Ectodermal cell (in vitro differentiated cells): ENCODE results near the gene STPG2.
"Not testable (repeated sequence)": the region's sequence is repeated elsewhere in the genome, so short reads cannot be mapped to it uniquely, and the experiment has no call there.

Experiments
- H3K27ac ChIP-seq: 2 replicates; pipeline ENCODE4 v1.7.0; 2013; ENCODE audit warnings: mild to moderate bottlenecking, low read depth, low read length; ENCODE audit not compliant: insufficient read depth, poor library complexity, severe bottlenecking
- H3K27me3 ChIP-seq: 2 replicates; pipeline ENCODE4 v1.7.0; 2013; ENCODE audit warnings: mild to moderate bottlenecking, low read length; ENCODE audit not compliant: insufficient read depth, control insufficient read depth, poor library complexity, severe bottlenecking
- H3K36me3 ChIP-seq: one replicate; pipeline ENCODE4 v1.7.0; 2013; ENCODE audit warnings: low read length; ENCODE audit not compliant: control insufficient read depth, insufficient read depth
- H3K4me1 ChIP-seq: one replicate; pipeline ENCODE4 v1.7.0; 2013; ENCODE audit warnings: low read length; ENCODE audit not compliant: control insufficient read depth, insufficient read depth
- H3K4me3 ChIP-seq: 2 replicates; pipeline ENCODE4 v1.7.0; 2013; ENCODE audit warnings: low read depth, low read length, control low read depth; ENCODE audit not compliant: insufficient read depth
- H3K9me3 ChIP-seq: 2 replicates; pipeline ENCODE4 v1.7.0; 2013; ENCODE audit warnings: mild to moderate bottlenecking, low read length, moderate library complexity; ENCODE audit not compliant: control insufficient read depth
- WGBS, 2 experiments: methylation state at CpG; one replicate each; pipeline ENCODE4 v1.1.7; 2013; ENCODE audit warnings: missing lambda C conversion rate in 2 of 2; 5-methylcytosine and 5-hydroxymethylcytosine counted together

The STPG2 gene

DNA sequence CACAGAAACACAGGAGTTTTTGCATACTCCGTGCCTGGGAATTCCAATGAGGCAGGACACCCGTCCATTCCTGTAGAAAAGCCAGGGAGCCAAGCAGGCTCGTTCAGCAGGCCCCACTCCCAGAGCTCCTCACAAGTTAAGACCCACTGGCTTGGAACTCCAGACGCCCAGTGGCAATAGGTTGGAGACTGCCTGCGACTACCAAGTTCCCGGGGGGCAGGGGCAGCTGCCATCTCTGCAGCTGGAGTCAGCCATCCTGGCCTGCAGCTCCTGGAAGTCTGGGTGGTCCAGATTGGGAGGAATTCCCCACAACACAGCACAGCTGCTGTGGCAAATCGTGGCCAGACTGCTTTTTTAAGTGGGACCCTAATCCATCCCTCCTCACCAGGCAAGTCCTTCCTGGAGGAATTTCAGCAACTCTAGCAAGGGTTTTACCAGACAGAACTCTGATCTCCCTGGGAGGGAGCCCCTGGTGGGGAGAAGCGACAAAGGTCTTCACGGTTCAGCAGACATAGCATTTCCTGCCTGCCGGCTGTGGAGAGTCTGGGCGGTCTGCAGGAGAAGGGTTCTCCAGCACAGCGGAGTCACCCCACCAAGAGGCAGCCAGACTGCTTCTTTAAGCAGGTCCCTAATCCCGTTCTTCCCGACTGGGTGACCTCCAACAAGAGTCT is 231.9 kb downstream of the STPG2 start:
- H3K27ac ChIP-seq = no peak overlapping the region
- H3K4me1 ChIP-seq = peaks cover 2% of the 10 kb centered on the region
- H3K27me3 ChIP-seq = no peaks in the 10 kb centered on the region
- H3K36me3 ChIP-seq = no peaks in the 10 kb centered on the region
- no peak overlapping the region for H3K4me3 ChIP-seq
- WGBS, 2 experiments = 73 to 82% methylated on average over 14 of the region's 14 CpGs
- no peaks in the 10 kb centered on the region for H3K9me3 ChIP-seq

DNA sequence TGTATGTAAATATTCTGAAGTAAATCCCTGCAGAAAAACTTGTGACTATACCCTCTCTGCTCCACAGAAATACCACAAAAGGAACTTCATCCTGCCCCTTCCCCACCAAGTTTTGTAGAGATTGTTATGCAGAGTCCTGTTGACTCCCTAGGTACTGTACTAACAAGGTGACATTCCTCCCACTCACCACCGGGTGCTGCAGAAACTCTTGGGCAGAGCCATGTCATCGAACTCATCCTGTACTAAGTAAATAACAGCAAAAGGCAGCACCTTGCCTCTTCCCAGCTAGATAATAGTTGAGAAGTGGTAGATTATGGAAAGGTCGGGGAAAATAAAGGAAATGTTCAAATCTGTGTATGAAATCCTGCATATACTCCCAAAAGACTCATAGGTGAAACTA is 233.3 kb downstream of the STPG2 start:
- H3K27me3 ChIP-seq = no peaks in the 10 kb centered on the region
- no peaks in the 10 kb centered on the region for H3K36me3 ChIP-seq
- 33 to 55% methylated on average over 1 to 3 of the region's 3 CpGs for WGBS, 2 experiments

DNA sequence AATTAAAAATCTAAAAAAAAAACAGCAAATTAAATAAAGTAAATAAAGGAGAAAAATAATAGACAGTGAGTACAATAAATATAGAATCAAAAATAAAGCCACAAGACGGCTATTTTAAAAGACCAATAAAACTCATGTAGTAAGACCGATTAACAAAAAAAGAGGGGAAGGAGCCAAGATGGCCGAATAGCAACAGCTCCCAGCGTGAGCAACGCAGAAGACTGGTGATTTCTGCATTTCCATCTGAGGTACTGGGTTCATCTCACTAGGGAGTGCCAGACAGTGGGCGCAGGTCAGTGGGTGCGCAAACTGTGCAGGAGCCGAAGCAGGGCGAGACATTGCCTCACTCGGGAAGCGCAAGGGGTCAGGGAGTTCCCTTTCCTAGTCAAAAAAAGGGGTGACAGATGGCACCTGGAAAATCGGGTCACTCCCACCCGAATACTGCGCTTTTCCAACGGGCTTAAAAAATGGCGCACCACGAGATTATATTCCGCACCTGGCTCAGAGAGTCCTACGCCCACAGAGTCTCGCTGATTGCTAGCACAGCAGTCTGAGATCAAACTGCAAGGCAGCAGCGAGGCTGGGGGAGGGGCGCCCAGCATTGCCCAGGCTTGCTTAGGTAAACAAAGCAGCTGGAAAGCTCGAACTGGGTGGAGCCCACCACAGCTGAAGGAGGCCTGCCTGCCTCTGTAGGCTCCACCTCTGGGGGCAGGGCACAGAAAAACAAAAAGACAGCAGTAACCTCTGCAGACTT is 239.7 kb downstream of the STPG2 start:
- not testable (repeated sequence) for H3K27me3 ChIP-seq, H3K4me1 ChIP-seq, H3K36me3 ChIP-seq, H3K9me3 ChIP-seq, H3K27ac ChIP-seq, H3K4me3 ChIP-seq
- 71 to 76% methylated on average over 20 of the region's 23 CpGs for WGBS, 2 experiments

More for the DNA sequence above, 233.3 kb downstream of the STPG2 start:
- H3K4me1 ChIP-seq = peaks cover 2% of the 10 kb centered on the region
- no peak overlapping the region for H3K27ac ChIP-seq
- no peak overlapping the region for H3K4me3 ChIP-seq
- H3K9me3 ChIP-seq = no peaks in the 10 kb centered on the region

DNA sequence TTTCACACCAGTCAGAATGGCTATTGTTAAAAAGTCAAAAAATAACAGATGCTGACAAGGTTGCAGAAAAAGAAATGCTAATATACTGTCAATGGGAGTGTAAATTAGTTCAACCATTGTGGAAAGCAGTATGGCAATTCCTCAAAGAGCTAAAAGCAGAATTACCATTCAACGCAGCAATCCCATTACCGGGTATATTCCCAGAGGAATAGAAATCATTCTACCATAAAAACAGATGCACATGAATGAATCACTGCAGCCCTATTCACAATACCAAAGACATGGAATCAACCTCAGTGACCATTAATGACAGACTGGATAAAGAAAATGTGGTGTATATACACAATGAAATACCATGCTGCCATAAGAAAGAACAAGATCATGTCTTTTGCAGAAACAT is 243.0 kb downstream of the STPG2 start:
- no peak overlapping the region for H3K27ac ChIP-seq
- H3K27me3 ChIP-seq = no peaks in the 10 kb centered on the region
- H3K4me1 ChIP-seq = no peaks in the 10 kb centered on the region
- H3K4me3 ChIP-seq = no peak overlapping the region
- no peaks in the 10 kb centered on the region for H3K9me3 ChIP-seq
- WGBS, 2 experiments = 36 to 38% methylated on average over 2 of the region's 2 CpGs
- H3K36me3 ChIP-seq = no peaks in the 10 kb centered on the region

DNA sequence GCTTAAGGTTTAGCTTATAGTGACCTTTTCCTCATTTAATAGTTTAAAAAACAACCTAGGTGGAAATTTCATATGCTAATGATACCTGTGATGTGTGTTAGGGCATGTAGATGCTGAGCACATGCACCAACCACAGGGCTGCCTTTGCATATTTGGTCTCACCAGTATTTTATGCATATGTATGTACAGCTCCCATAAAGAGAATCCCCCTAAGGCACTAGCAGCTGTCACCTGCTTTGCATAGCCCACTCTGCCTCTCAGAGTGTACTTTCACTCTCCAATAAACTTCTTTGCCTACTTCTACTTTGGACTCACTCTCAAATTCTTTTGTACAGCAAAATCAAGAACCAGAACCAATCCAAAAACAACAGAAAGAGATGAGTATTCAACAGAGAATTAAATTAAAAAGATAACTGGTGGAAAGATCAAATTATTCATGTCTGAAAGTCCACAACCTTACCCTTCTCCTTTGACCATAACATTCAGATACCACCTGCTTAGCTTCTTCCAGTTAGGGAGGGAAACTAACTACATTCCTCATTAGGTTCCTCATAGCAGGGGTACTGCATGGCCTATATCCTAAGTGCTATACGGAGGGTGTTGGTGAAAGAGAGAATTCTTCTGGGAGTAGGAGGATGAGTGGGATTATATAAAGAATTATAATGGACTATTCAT is 250.5 kb downstream of the STPG2 start:
- no peaks in the 10 kb centered on the region for H3K4me1 ChIP-seq
- no peaks in the 10 kb centered on the region for H3K36me3 ChIP-seq
- WGBS, 2 experiments = 71% methylated on average over 1 of the region's 1 CpG; no CpG with 5 or more reads in 1 of the 2 experiments
- H3K9me3 ChIP-seq = no peaks in the 10 kb centered on the region
- no peak overlapping the region for H3K4me3 ChIP-seq
- no peaks in the 10 kb centered on the region for H3K27me3 ChIP-seq
- H3K27ac ChIP-seq = no peak overlapping the region

DNA sequence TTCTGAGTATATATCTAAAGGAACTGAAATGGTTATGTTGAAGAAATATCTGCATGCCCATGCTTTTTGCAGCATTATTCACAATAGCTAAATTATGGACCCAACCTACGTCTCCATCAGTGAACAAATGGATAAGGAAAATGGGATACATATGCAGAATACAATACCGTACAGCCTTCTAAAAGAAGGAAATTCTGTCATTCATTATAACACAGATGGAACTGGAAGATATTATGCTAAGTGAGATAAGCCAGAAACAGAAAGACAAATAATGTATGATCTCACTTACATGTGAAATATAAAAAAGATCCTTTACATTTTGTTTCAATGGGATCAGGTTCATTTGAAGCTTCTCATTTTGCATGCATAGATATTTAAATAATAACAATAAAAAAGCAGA is 263.3 kb downstream of the STPG2 start:
- H3K27ac ChIP-seq = no peak overlapping the region
- no peaks in the 10 kb centered on the region for H3K9me3 ChIP-seq
- no peaks in the 10 kb centered on the region for H3K36me3 ChIP-seq
- H3K4me3 ChIP-seq = no peak overlapping the region
- H3K4me1 ChIP-seq = no peaks in the 10 kb centered on the region
- H3K27me3 ChIP-seq = no peaks in the 10 kb centered on the region
- 100% methylated on average over 2 of the region's 2 CpGs; no CpG with 5 or more reads in 1 of the 2 experiments for WGBS, 2 experiments

DNA sequence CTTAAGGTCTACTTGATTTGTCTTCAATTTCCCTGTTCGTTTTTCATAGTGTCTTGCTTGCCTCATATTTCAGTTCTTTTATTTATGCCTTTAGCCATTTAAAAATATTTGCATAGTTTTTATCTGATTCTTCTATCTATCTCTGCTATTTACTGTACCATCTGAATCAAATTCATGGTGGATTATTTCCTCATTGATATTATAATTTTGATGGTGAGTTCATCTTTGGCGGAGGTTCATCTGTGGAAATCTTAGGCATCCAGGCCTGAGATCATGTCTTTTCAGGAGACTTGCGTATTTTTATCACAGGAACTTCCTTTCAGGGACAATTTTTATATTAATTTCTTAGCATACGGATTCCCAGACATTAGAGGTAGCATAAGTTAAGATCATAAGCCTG is 275.2 kb downstream of the STPG2 start:
- H3K4me3 ChIP-seq = no peak overlapping the region
- no peaks in the 10 kb centered on the region for H3K4me1 ChIP-seq
- no peaks in the 10 kb centered on the region for H3K27me3 ChIP-seq
- no peaks in the 10 kb centered on the region for H3K9me3 ChIP-seq
- H3K36me3 ChIP-seq = no peaks in the 10 kb centered on the region
- 65 to 73% methylated on average over 4 of the region's 4 CpGs for WGBS, 2 experiments
- H3K27ac ChIP-seq = no peak overlapping the region

DNA sequence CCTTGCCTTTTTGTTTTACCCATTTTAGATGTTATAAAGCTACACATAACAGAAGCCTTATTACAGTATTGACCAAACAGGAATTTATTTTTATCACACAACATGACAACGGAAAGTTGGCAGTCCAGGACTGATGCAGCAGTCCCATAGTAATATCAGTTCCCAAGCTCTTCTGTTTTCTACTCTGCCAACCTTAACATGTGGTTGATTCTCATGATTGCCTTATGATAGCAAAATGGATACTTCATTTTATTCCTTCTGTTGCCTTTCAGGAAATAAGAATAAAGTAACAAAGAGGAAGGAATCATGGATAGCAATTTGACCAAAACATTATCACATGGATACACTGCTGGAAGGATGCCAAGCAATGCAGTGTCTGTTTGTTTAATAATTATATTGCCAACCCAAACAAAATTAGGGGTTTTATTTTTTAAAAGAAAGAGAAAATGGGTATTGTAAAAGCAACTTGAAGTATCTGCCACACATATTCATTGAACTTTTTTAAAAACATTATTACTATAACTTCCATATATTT is 275.7 kb downstream of the STPG2 start:
- no peaks in the 10 kb centered on the region for H3K9me3 ChIP-seq
- 92 to 100% methylated on average over 1 of the region's 1 CpG for WGBS, 2 experiments
- no peak overlapping the region for H3K27ac ChIP-seq
- H3K4me3 ChIP-seq = no peak overlapping the region
- no peaks in the 10 kb centered on the region for H3K36me3 ChIP-seq
- no peaks in the 10 kb centered on the region for H3K4me1 ChIP-seq
- no peaks in the 10 kb centered on the region for H3K27me3 ChIP-seq

DNA sequence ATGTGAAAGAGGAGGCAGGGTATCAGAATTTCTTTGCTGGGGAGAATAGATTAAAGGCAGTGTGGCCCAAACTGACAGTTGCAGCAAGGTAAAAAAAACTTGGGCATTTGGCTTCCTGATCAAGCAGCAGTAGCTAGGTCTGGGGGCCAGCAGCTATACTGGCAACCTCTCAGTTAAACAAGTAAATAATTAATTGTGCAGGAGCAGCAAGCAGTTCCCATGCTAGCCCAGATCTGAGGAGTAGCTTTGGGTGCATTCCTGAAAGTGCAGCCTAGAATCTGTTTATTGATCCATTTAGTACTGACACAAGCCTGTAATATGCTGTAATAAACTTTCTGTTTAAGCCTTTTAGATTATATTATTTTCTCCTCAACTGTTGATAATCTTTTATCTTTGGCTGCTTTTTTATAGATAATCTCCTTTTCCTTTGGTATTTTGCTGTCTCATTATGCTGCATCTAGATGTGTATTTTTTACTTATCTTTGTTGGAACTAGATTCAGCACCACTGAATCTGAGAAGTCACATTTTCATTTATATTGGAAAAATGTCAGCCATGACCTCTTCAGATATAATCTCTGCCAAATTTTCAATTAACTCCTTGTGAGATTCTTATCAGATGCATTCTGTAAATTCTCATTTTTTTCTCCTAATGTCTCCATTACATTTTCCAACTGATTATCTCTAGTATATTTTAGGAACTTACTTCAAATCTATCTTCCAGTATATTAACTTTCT is 276.3 kb downstream of the STPG2 start:
- H3K4me1 ChIP-seq = no peaks in the 10 kb centered on the region
- H3K4me3 ChIP-seq = no peak overlapping the region
- no peaks in the 10 kb centered on the region for H3K27me3 ChIP-seq
- H3K36me3 ChIP-seq = no peaks in the 10 kb centered on the region
- no peaks in the 10 kb centered on the region for H3K9me3 ChIP-seq
- H3K27ac ChIP-seq = no peak overlapping the region
